Smooth muscle cell (in vitro differentiated cells): ENCODE measurements around the gene KRT73. TPM values are rescaled to one million over a fixed set of nuclear protein-coding genes. Genes with fewer than 3 reads are reported as not detected.

ENCODE experiments used
- DNase-seq: peaks from one replicate; lab custom pipeline; 2025; ENCODE audit not compliant: unreplicated experiment; lab: John Stamatoyannopoulos, UW
- H2AFZ ChIP-seq: fragments of 200-600 bp; sonication (generic); 2 replicates; pipeline ENCODE4 v1.6.0; 2016; ENCODE audit warnings: antibody characterized with exemption, low read depth, mild to moderate bottlenecking
- H3F3A ChIP-seq: fragments of 200-600 bp; sonication (generic); 2 replicates; pipeline ENCODE4 v1.6.0; 2017; ENCODE audit warnings: antibody characterized with exemption, low read depth
- H3K27ac ChIP-seq: fragments of 200-600 bp; sonication (generic); 2 replicates; pipeline ENCODE4 v1.5.1; 2016; ENCODE audit warnings: low read depth, mild to moderate bottlenecking
- H3K27me3 ChIP-seq: fragments of 200-600 bp; sonication (generic); 2 replicates; pipeline ENCODE4 v1.6.1; 2016; ENCODE audit warnings: low read depth, mild to moderate bottlenecking
- H3K36me3 ChIP-seq: fragments of 200-600 bp; sonication (generic); 2 replicates; pipeline ENCODE4 v1.5.1; 2016; ENCODE audit warnings: low read depth
- H3K4me1 ChIP-seq: fragments of 200-600 bp; sonication (generic); 2 replicates; pipeline ENCODE4 v1.5.1; 2016; ENCODE audit warnings: low read depth
- H3K4me2 ChIP-seq: fragments of 200-600 bp; sonication (generic); 2 replicates; pipeline ENCODE4 v1.6.0; 2016; ENCODE audit warnings: mild to moderate bottlenecking
- H3K4me3 ChIP-seq: fragments of 200-600 bp; sonication (generic); 2 replicates; pipeline ENCODE4 v1.5.1; 2016; ENCODE audit warnings: mild to moderate bottlenecking
- H3K79me2 ChIP-seq: fragments of 200-600 bp; sonication (generic); 2 replicates; pipeline ENCODE4 v1.6.0; 2016; ENCODE audit warnings: low read depth, mild to moderate bottlenecking
- H3K9ac ChIP-seq: fragments of 200-600 bp; sonication (generic); 2 replicates; pipeline ENCODE4 v1.6.0; 2016; ENCODE audit warnings: low read depth
- H3K9me3 ChIP-seq: fragments of 200-600 bp; sonication (generic); replicated peaks from 2 replicates; pipeline ENCODE4 v1.5.1; 2016; ENCODE audit warnings: low read depth
- H4K20me1 ChIP-seq: fragments of 200-600 bp; sonication (generic); 2 replicates; pipeline ENCODE4 v1.6.0; 2016; ENCODE audit warnings: low read depth
- WGBS: methylation state at CpG from one replicate; pipeline ENCODE4 v1.1.7; 2016; ENCODE audit warnings: low lambda C conversion rate; 5-methylcytosine and 5-hydroxymethylcytosine counted together
- polyA plus RNA-seq: library from polyadenylated mRNA; unstranded; fragments of >200 nt; fragmentation: Nextera tagmentation; extraction: Ambion mirVana; gene quantifications from 2 replicates; pipeline ENCODE4 v1.2.1, GENCODE V29; 2016
- total RNA-seq: library from RNA; depleted of rRNA; stranded (reverse); fragments of >200 nt; gene quantifications from 2 replicates; pipeline ENCODE4 v1.2.3, GENCODE V29; 2014
- TF ChIP-seq, protein P1 (sequence below): fragments of 200-600 bp; sonication (generic); IDR thresholded peaks from 2 replicates; pipeline ENCODE4 v1.5.1; 2017; ENCODE audit warnings: borderline replicate concordance, mild to moderate bottlenecking, antibody characterized with exemption; ENCODE audit not compliant: insufficient read depth, poor library complexity, severe bottlenecking

Gene KRT73
- total and polyA plus RNA-seq, 2 experiments from 2014 or later: not detected

GRCh38 chr12:52575256-52575655, 43.1 kb downstream of the KRT73 start:
- H3K9me3 ChIP-seq: no peaks in the 10 kb centered on the region
- no peaks in the 10 kb centered on the region for H3K27me3 ChIP-seq
- H3K4me3 ChIP-seq: no peak overlapping the region
- H3K27ac ChIP-seq: no peak overlapping the region
- H3K4me2 ChIP-seq: no peak overlapping the region
- H3K36me3 ChIP-seq: no peaks in the 10 kb centered on the region
- WGBS: 89% methylated on average over 9 of the region's 9 CpGs
- TF ChIP-seq, protein P1, sequence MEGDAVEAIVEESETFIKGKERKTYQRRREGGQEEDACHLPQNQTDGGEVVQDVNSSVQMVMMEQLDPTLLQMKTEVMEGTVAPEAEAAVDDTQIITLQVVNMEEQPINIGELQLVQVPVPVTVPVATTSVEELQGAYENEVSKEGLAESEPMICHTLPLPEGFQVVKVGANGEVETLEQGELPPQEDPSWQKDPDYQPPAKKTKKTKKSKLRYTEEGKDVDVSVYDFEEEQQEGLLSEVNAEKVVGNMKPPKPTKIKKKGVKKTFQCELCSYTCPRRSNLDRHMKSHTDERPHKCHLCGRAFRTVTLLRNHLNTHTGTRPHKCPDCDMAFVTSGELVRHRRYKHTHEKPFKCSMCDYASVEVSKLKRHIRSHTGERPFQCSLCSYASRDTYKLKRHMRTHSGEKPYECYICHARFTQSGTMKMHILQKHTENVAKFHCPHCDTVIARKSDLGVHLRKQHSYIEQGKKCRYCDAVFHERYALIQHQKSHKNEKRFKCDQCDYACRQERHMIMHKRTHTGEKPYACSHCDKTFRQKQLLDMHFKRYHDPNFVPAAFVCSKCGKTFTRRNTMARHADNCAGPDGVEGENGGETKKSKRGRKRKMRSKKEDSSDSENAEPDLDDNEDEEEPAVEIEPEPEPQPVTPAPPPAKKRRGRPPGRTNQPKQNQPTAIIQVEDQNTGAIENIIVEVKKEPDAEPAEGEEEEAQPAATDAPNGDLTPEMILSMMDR: no peak
- H3K9ac ChIP-seq: no peak overlapping the region
- no peaks in the 10 kb centered on the region for H3K79me2 ChIP-seq
- no peaks in the 10 kb centered on the region for H3K4me1 ChIP-seq
- no peak overlapping the region for H2AFZ ChIP-seq
- H3F3A ChIP-seq: no peaks in the 10 kb centered on the region
- H4K20me1 ChIP-seq: no peaks in the 10 kb centered on the region
- DNase-seq: no peak

GRCh38 chr12:52573743-52574142, 44.6 kb downstream of the KRT73 start, which contains the start of gene KRT74:
Gene KRT74 (minus strand): TSS chr12:52573843. CDS start chr12:52573777, 66 bp downstream.
- Histone ChIP-seq H3K4me2 (no peak within 1 kb of the TSS), H3K79me2 (no peaks in the 10 kb centered on the region), H4K20me1 (no peaks in the 10 kb centered on the region), H3K4me1 (no peaks in the 10 kb centered on the region), H3K9ac (no peak within 1 kb of the TSS), H3K27ac (no peak within 1 kb of the TSS), H2AFZ (no peak within 1 kb of the TSS), H3K36me3 (no peaks in the 10 kb centered on the region), H3K9me3 (no peaks in the 10 kb centered on the region), H3K4me3 (no peak within 1 kb of the TSS), H3F3A (no peaks in the 10 kb centered on the region), H3K27me3 (no peaks in the 10 kb centered on the region)
- WGBS: 91% methylated on average over 3 of the region's 3 CpGs
- TF ChIP-seq, protein P1: no peak
- DNase-seq: no peak

GRCh38 chr12:52573306-52573705, 45.1 kb downstream of the KRT73 start:
- no peak overlapping the region for H3K27ac ChIP-seq
- no peaks in the 10 kb centered on the region for H3K27me3 ChIP-seq
- no peaks in the 10 kb centered on the region for H3K36me3 ChIP-seq
- no peaks in the 10 kb centered on the region for H3K9me3 ChIP-seq
- H2AFZ ChIP-seq: no peak overlapping the region
- H3K79me2 ChIP-seq: no peaks in the 10 kb centered on the region
- no peak overlapping the region for H3K4me2 ChIP-seq
- WGBS: 94% methylated on average over 15 of the region's 15 CpGs
- H3F3A ChIP-seq: no peaks in the 10 kb centered on the region
- TF ChIP-seq, protein P1: no peak
- H3K9ac ChIP-seq: no peak overlapping the region
- no peaks in the 10 kb centered on the region for H4K20me1 ChIP-seq
- no peak overlapping the region for H3K4me3 ChIP-seq
- DNase-seq: no peak
- no peaks in the 10 kb centered on the region for H3K4me1 ChIP-seq

- TF ChIP-seq, protein P1: no peak
- Histone ChIP-seq H3K4me3 (no peak overlapping the region), H3K9me3 (no peaks in the 10 kb centered on the region), H2AFZ (no peak overlapping the region), H3K27me3 (peaks cover 4% of the 10 kb centered on the region), H3K79me2 (no peaks in the 10 kb centered on the region), H3K4me2 (no peak overlapping the region), H3F3A (no peaks in the 10 kb centered on the region), H3K4me1 (no peaks in the 10 kb centered on the region), H4K20me1 (no peaks in the 10 kb centered on the region), H3K36me3 (no peaks in the 10 kb centered on the region), H3K9ac (no peak overlapping the region), H3K27ac (no peak overlapping the region)
- no peak for DNase-seq
- WGBS: 93% methylated on average over 10 of the region's 10 CpGs
These were observed 47.8 kb downstream of the KRT73 start for GRCh38 chr12:52570511-52570910.
